PC-9 (cell line): ENCODE data around the gene GATB. TPM values are rescaled to one million over a fixed set of nuclear protein-coding genes. Genes with fewer than 3 reads are reported as not detected.
"Not testable (repeated sequence)": the region's sequence is repeated elsewhere in the genome, so short reads cannot be mapped to it uniquely, and the experiment has no call there.

ENCODE experiments used
- BruUV-seq: library from RNA; stranded (reverse); fragments of 400-500 nt; replicated peaks from 2 replicates; lab custom pipeline; 2021; lab: Mats Ljungman, UMichigan
- CTCF ChIA-PET: fragments of 300-600 bp; sonication (Branson Sonifier 250); formaldehyde crosslinking; loops from one replicate; lab custom pipeline; 2022; ENCODE audit warnings: antibody characterized with exemption; lab: Charles Lee
- POLR2A ChIA-PET: fragments of 300-600 bp; sonication (Branson Sonifier 250); formaldehyde crosslinking; loops from one replicate; lab custom pipeline; 2022; ENCODE audit warnings: antibody characterized with exemption; ENCODE audit not compliant: unreplicated experiment; lab: Charles Lee
- DNase-seq, 2 experiments: peaks; one replicate each; pipeline versions ENCODE4 v3.0.0 to v3.0.0-alpha.2; 2015 to 2022; ENCODE audit warnings: mixed read lengths in 1 of 2
- H2AFZ ChIP-seq: fragments of 200-600 bp; sonication (generic); 2 replicates; pipeline ENCODE4 v1.8.1; 2017; ENCODE audit warnings: antibody characterized with exemption
- H3F3A ChIP-seq: fragments of 200-600 bp; sonication (generic); 2 replicates; pipeline ENCODE4 v1.8.1; 2017; ENCODE audit warnings: antibody characterized with exemption, mild to moderate bottlenecking, low read depth; ENCODE audit not compliant: insufficient read depth
- H3K27ac ChIP-seq: fragments of 200-600 bp; sonication (generic); 2 replicates; pipeline ENCODE4 v1.6.1; 2016; ENCODE audit warnings: mixed run types
- H3K27me3 ChIP-seq: fragments of 200-600 bp; sonication (generic); 2 replicates; pipeline ENCODE4 v1.6.1; 2016; ENCODE audit warnings: low read depth, mixed run types; ENCODE audit not compliant: insufficient read depth
- H3K36me3 ChIP-seq: fragments of 200-600 bp; sonication (generic); 2 replicates; pipeline ENCODE4 v1.6.1; 2016; ENCODE audit warnings: low read depth, mixed run types
- H3K4me1 ChIP-seq: fragments of 200-600 bp; sonication (generic); replicated peaks from 2 replicates; pipeline ENCODE4 v1.6.1; 2016; ENCODE audit warnings: mixed run types; ENCODE audit not compliant: insufficient read depth
- H3K4me2 ChIP-seq: fragments of 200-600 bp; sonication (generic); 2 replicates; pipeline ENCODE4 v1.6.1; 2017; ENCODE audit warnings: mixed run types
- H3K4me3 ChIP-seq: fragments of 200-600 bp; sonication (generic); 2 replicates; pipeline ENCODE4 v1.6.1; 2016; ENCODE audit warnings: mixed run types
- H3K79me2 ChIP-seq: fragments of 200-600 bp; sonication (generic); 2 replicates; pipeline ENCODE4 v1.6.1; 2017; ENCODE audit warnings: low read depth, mixed run types
- H3K9me2 ChIP-seq: fragments of 200-600 bp; sonication (generic); 2 replicates; pipeline ENCODE4 v1.8.1; 2017; ENCODE audit warnings: mild to moderate bottlenecking; ENCODE audit not compliant: insufficient read depth
- H3K9me3 ChIP-seq: fragments of 200-600 bp; sonication (generic); 2 replicates; pipeline ENCODE4 v1.8.1; 2016; ENCODE audit warnings: low read depth; ENCODE audit not compliant: insufficient read depth
- H4K20me1 ChIP-seq: fragments of 200-600 bp; sonication (generic); 2 replicates; pipeline ENCODE4 v1.8.1; 2017; ENCODE audit not compliant: insufficient read depth
- CTCF ChIP-seq: fragments of 200-600 bp; sonication (generic); conservative IDR thresholded peaks from 2 replicates; pipeline ENCODE4 v1.6.1; 2017; ENCODE audit warnings: mixed run types, antibody characterized with exemption, mild to moderate bottlenecking, moderate library complexity
- EZH2 ChIP-seq: fragments of 200-600 bp; sonication (generic); IDR thresholded peaks from 2 replicates; pipeline ENCODE4 v1.8.0; 2017; ENCODE audit warnings: antibody characterized with exemption, low read depth
- intact Hi-C: fragments of 100-400 bp; cut with micrococcal nuclease; formaldehyde crosslinking; loops from one replicate; pipeline ENCODE4 v1.10.0; 2022; ENCODE audit not compliant: unreplicated experiment
- total RNA-seq: library from RNA; stranded (reverse); gene quantifications from 2 replicates; pipeline ENCODE4 v1.2.3, GENCODE V29; 2021

The GATB gene
- total RNA-seq, 1 experiment from 2014 or later: 24.2 TPM

DNA sequence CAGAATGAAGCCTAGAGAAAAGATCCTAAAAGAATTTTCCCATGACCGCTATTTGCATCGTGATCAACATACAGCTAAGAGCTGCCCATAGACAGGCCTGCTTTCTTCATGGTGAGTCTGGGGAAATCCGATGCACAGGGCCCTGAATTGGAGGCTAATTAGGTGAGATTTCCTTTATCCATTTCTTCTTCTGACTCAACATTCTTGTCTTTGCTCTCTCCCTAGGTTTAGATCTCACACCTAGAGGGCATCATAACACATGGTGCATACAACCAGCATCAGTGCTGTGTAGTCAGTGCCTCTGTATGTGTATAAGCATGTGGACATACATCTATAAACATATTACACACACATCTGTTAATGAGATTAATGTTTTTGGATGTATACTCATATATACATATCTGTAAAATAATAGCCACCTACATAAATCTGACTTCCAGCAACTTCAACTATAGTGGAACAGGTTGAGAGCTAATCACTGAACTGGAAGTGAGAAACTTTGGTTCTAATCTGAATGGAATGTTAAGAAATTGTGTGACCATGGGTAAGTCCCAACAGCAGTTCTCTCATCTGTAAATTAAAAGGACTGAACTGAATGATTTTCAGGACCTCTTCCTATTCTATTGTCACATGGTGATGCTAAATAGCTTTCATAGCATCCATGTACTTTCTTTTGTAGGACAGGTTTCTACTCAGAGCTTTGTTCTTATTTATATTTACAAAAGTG is 17.5 kb downstream of the GATB start:
- H3K4me1 ChIP-seq: peaks cover 22% of the 10 kb centered on the region
- no peak overlapping the region for H2AFZ ChIP-seq
- H4K20me1 ChIP-seq: no peaks in the 10 kb centered on the region
- no peak for DNase-seq
- ChIA-PET POLR2A (no interaction called here), CTCF (no interaction called here)
- TF ChIP-seq EZH2 (no peak), CTCF (no peak)
- no peaks in the 10 kb centered on the region for H3K9me3 ChIP-seq
- H3K79me2 ChIP-seq: no peaks in the 10 kb centered on the region
- peaks cover 12% of the 10 kb centered on the region; the same call in 1 of the 2 replicates for H3F3A ChIP-seq
- no peaks in the 10 kb centered on the region for H3K9me2 ChIP-seq
- peak overlapping the region; percentile 81 for H3K27ac ChIP-seq
- no TSS peak for BruUV-seq
- H3K4me3 ChIP-seq: no peak overlapping the region
- no peak overlapping the region for H3K4me2 ChIP-seq
- intact Hi-C loops: no loop called here
- H3K36me3 ChIP-seq: no peaks in the 10 kb centered on the region
- H3K27me3 ChIP-seq: no peaks in the 10 kb centered on the region

- no peak overlapping the region for H3K27ac ChIP-seq
- no peak overlapping the region for H3K4me2 ChIP-seq
- H3F3A ChIP-seq: no peaks in the 10 kb centered on the region
- H3K4me1 ChIP-seq: peaks cover 2% of the 10 kb centered on the region
- no peak for DNase-seq
- H3K79me2 ChIP-seq: no peaks in the 10 kb centered on the region
- H4K20me1 ChIP-seq: no peaks in the 10 kb centered on the region
- BruUV-seq: no TSS peak
- intact Hi-C loops: no loop called here
- H3K27me3 ChIP-seq: no peaks in the 10 kb centered on the region
- no peak overlapping the region for H2AFZ ChIP-seq
- no peaks in the 10 kb centered on the region for H3K36me3 ChIP-seq
- no peak for TF ChIP-seq CTCF
- TF ChIP-seq EZH2: no peak
- peaks cover 7% of the 10 kb centered on the region; the same call in 1 of the 2 replicates for H3K9me3 ChIP-seq
- no peak overlapping the region for H3K4me3 ChIP-seq
- ChIA-PET CTCF (no interaction called here), POLR2A (no interaction called here)
- H3K9me2 ChIP-seq: no peaks in the 10 kb centered on the region
Measured at GRCh38 chr4:151738720-151739517, 21.9 kb downstream of the GATB start.

- H3K4me2 ChIP-seq, intact Hi-C loops, H3K9me3 ChIP-seq, DNase-seq, H3K27ac ChIP-seq, H3K4me3 ChIP-seq, BruUV-seq, H3K27me3 ChIP-seq, POLR2A ChIA-PET, H3K36me3 ChIP-seq, H3F3A ChIP-seq, H3K9me2 ChIP-seq, H3K79me2 ChIP-seq, H3K4me1 ChIP-seq, H2AFZ ChIP-seq, H4K20me1 ChIP-seq, CTCF ChIA-PET: not testable (repeated sequence)
Measured at GRCh38 chr4:151736852-151737251, 24.0 kb downstream of the GATB start.
